Stimulated activated CD4-positive, alpha-beta T cell treated with anti-CD3 and anti-CD28 coated beads, Interleukin-1b, Interleukin-23, amount 100 ng/mL, for 1 hour (primary cell): Measurements from ENCODE around the gene SMKR1.
"Not testable (repeated sequence)": the region's sequence is repeated elsewhere in the genome, so short reads cannot be mapped to it uniquely, and the experiment has no call there.

Experiments used
- DNase-seq, 2 donors: peaks; one replicate each; pipeline ENCODE4 v3.0.0-alpha.2; 2020; ENCODE audit warnings: low read depth in 2 of 2

Gene SMKR1

GRCh38 chr7:129525225-129525862 lies 23.0 kb downstream of the SMKR1 start:
- no peak for DNase-seq

GRCh38 chr7:129529643-129530042 lies 27.3 kb downstream of the SMKR1 start:
- DNase-seq, result no peak

- DNase-seq, result peak in 1 of 2 donors; percentile 28
Observed at GRCh38 chr7:129530795-129531391, 28.6 kb downstream of the SMKR1 start.

GRCh38 chr7:129531721-129532120 lies 29.4 kb downstream of the SMKR1 start:
- DNase-seq, result no peak

GRCh38 chr7:129532375-129532774 lies 30.0 kb downstream of the SMKR1 start:
- DNase-seq, result no peak

- not testable (repeated sequence) for DNase-seq
Observed at GRCh38 chr7:129534558-129535274, 32.4 kb downstream of the SMKR1 start.

GRCh38 chr7:129535896-129536295 lies 33.6 kb downstream of the SMKR1 start:
- no peak for DNase-seq

- no peak for DNase-seq
Observed at GRCh38 chr7:129536323-129536722, 34.0 kb downstream of the SMKR1 start.

- DNase-seq, result no peak
Observed at GRCh38 chr7:129538790-129539189, 36.5 kb downstream of the SMKR1 start.

- no peak for DNase-seq
Observed at GRCh38 chr7:129540340-129540739, 38.0 kb downstream of the SMKR1 start.

GRCh38 chr7:129544700-129545099 lies 42.4 kb downstream of the SMKR1 start:
- DNase-seq, result no peak

GRCh38 chr7:129550693-129551360 lies 48.5 kb downstream of the SMKR1 start:
- DNase-seq, result no peak

- DNase-seq, result no peak
Observed at GRCh38 chr7:129553899-129554461, 51.6 kb downstream of the SMKR1 start.

- no peak for DNase-seq
Observed at GRCh38 chr7:129556607-129557133, 54.3 kb downstream of the SMKR1 start.

GRCh38 chr7:129557686-129558481 lies 55.6 kb downstream of the SMKR1 start:
- no peak for DNase-seq

GRCh38 chr7:129559564-129559963 lies 57.2 kb downstream of the SMKR1 start:
- no peak for DNase-seq

GRCh38 chr7:129560831-129561230 lies 58.5 kb downstream of the SMKR1 start:
- DNase-seq, result no peak

- DNase-seq, result no peak
Observed at GRCh38 chr7:129561677-129562359, 59.5 kb downstream of the SMKR1 start.
